Measurements from ENCODE around the gene PODXL.

GRCh38 chr7:131505636-131506557 lies 50.5 kb downstream of the PODXL start:
- TF ChIP-seq BCL11A (tag by site-specific recombination; IDR thresholded peaks at IDR 0.05; ENCODE audit: low read depth) (no peak), ZBTB26 (tag by site-specific recombination; optimal IDR thresholded peaks at IDR 0.05) (no peak), ZNF785 (tag by site-specific recombination; IDR thresholded peaks at IDR 0.05) (no peak), ZNF398 (tag by site-specific recombination; IDR thresholded peaks at IDR 0.05) (no peak), ZNF792 (tag by site-specific recombination; IDR thresholded peaks at IDR 0.05) (no peak), KLF16 (tag by site-specific recombination; IDR thresholded peaks at IDR 0.05) (no peak), CTCF (tag by site-specific recombination; IDR thresholded peaks at IDR 0.05) (no peak), HIC1 (tag by site-specific recombination; IDR thresholded peaks at IDR 0.05) (no peak), ZNF426 (tag by site-specific recombination; IDR thresholded peaks at IDR 0.05) (no peak), REPIN1 (tag by site-specific recombination; IDR thresholded peaks at IDR 0.05; ENCODE audit: low read depth) (no peak), ZBTB7A (tag by site-specific recombination; IDR thresholded peaks at IDR 0.05; ENCODE audit: low read depth) (no peak), ATF2 (tag by site-specific recombination; IDR thresholded peaks at IDR 0.05; ENCODE audit: low read depth) (no peak), YY1 (tag by site-specific recombination; IDR thresholded peaks at IDR 0.05) (no peak), ZNF747 (tag by site-specific recombination; IDR thresholded peaks at IDR 0.05) (no peak)
